NCI-H1105 (cell line): ENCODE measurements around the gene DNAJB12.
"Not testable (repeated sequence)": the region's sequence is repeated elsewhere in the genome, so short reads cannot be mapped to it uniquely, and the experiment has no call there.

Experiments
- DNase-seq: peaks from one replicate; lab custom pipeline; 2025; lab: John Stamatoyannopoulos, UW

The DNAJB12 gene

DNA sequence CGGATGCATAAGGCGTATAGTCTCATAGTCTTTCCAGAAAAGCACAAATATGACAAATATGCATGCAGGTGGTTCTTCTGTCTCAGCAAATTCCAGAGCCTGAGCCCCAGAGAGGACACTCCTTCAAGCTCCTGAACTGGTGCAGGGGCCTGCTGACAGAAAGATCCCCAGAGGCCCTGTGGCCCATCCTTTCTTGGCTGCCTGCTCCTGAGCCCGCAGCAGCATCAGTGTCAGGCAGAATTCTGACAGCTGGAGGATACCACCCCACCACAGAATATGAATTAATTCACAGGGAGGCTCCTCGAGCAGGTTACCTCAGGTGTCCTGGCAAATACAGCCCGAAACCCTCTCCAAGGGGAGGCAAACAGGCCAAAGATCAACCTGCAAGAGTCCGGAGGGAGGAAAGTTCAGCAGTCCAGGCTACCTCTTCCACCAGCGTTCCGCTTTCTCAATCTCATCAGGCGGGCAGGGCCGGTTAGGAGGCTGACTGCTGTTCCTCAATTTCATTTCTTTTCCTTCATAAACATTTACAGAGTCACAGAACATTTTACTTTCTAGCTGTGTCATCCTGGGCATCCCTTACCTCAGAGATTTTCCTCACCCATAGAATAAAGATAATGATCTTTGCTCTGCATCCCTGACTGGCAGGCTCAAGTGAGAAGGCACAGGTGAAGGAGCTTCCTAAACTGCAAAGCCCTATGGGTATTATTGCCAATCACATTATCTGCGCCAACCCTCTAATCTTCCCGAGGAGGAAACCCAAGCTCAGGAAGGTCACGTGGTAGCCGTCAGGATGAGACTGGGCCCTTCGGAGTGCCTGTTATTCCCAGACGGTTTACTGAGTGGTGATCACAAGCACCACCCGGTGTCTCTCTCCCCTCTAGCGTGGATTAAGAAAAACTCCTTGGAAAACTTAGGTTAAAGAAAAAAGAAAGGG is 1.4 kb downstream of the DNAJB12 start:
- DNase-seq, result no peak

DNA sequence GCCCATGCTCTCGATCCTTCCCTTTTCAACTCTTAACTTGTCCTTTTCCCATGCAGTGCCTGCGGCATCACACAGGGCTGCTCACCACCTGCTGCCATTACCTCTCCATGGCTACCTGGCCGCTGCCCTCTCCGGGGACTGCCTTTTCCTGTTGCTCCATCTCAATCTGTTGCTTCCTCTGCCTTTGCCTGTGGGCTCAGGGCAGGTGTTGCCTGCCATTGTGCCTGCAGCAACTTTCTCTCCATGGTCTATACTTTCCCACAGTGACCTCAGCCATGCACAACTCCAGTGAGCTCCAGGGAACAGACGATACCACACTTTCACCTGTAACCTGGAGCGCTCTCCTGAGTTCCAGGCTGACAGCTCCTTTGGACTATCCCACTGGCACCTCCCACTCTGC is 3.2 kb downstream of the DNAJB12 start:
- DNase-seq, result no peak

DNA sequence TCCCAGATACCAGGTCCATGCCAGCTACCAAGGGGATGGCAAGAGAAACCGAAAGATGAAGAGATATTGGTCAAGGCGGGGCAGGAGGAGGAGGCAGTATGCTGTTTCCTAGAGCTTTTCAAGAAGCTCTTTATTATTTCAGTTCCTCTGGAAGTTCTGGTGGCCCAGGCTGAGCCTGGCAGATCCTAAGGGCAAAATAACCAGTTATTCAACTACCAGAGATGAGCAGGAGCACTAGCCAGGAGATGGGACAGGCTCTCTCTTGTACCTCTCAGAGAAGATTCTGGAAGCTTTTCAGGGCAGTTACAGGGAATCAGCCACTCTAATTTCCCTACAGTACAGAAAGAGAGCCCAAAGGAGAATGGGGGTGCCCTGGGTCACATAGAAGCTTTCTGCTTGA is 5.3 kb downstream of the DNAJB12 start:
- DNase-seq, result no peak

DNA sequence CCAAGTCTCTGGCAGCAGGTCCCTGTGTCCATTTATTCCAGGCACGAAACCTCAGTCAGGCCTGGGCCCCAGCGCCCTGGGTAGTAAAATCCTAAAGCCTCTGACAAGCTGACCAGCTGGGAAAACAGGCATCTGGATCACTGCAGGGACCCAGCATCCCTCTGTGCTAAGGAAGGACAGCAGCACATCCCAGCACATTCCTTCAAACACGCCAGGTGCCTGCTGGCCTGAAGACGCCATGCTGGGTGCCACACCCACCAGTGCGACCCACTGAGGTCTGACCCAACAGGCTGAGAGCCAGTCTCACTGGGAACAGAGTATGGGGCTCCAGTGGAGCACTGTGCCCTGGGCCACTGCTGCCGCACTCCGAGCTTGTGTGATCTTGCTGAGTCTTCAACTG is 6.4 kb downstream of the DNAJB12 start:
- DNase-seq, result no peak

DNA sequence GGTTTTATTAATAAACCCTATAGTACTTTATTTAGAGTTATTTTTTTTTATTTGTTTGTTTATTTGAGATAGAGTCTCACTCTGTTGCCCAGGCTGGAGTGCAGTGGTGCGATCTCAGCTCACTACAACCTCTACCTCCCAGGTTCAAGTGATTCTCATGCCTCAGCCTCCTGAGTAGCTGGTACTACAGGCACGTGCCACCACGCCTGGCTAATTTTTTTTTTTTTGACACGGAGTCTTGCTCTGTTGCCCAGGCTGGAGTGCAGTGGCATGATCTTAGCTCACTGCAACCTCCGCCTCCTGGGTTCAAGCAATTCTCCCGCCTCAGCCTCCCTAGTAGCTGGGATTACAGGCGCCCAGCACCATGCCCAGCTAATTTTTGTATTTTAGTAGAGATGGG is 8.6 kb downstream of the DNAJB12 start:
- DNase-seq, result not testable (repeated sequence)

DNA sequence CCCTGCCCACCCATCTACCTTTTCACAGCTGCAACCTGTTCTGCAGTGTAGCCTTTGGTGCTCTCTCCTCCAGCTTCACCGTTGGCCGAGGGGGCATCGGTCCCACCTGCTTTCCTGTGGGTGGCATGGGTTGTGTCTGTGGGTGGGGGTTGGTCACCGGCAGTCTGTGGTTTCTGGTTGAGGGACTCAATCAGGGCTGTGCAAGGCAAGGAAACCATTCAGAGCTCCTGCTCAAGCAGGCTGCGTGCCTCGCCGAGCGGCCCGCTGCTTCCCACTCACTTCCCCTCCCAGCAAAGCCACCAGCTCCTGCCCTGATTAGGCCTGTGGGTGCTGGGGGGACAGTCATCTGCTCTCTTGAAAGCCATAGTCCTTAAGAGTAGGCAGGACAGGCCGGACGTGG is 9.8 kb downstream of the DNAJB12 start:
- no peak for DNase-seq

DNA sequence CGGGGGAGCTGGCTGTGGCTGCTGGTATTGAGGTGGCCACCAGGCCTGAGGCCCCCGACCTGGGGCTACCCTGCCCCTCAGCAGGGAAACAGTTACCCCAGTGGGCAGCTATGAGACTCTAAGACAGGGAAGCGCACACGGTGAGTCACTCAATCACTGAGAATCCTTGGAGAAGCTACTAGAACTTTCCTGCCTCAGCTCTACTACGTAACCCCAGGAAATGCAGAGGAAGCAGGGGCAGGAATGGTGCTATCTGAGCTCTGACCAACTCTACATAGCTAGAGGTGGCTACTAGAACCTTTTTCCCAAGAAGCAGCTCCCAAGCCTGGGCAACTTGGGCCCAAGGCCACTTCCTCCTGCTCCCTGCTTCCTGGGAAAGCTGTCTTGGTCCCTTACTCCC is 11.8 kb downstream of the DNAJB12 start:
- DNase-seq, result no peak

DNA sequence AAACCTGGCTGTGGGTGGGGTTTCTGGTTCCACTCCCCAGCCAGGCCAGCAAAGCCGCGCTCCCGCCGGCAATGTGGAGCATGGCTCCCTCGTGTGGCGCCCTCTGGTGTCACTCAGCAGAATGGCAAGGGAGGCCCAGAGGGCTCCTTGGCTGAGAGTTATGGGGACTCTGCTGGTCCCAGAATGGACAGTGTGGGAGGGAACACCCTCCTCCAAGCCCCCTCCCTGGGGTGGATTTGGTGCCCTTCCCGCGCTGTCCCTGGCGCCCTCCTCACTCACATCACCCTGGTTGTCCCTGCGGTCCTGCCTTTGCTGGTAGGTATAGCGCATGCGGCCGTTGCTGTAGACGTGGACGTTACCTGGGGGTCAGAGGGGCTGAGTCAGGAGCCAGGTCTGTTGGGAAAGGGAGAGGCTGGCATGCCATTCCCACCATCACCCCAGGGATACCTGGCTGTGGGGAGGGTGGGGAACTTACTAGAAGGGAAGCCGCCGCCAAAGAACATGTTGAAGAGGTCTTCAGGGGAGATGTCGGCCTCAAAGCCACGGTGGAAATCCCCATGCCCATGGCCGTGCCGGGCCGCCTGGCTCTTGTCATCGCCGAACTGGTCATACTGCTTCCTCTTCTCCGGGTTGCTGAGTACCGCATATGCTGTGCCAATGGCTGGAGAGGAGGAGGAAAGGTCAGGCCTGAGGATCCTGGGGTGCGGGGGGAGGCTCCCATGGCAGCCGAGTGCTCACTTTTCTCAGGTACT is 14.0 kb downstream of the DNAJB12 start:
- no peak for DNase-seq

DNA sequence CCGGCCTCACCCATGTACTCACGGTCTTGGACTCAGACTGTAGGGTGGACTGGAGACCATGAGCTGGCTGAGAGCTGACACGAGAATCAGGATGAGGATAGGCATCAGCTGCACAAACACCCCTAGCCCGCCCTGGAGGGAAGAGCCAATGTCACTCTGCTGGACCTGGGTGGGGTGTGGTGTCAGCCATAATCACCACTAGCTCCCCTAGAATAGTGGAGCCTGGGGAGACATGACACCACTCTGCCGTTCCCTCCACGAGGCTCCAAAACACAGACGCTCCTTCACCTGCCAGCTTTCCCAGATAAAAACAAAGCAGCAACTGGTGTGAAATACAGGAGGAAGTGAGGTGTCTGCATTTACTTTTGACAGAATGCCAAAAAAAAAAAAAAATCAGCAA is 16.5 kb downstream of the DNAJB12 start:
- no peak for DNase-seq

DNA sequence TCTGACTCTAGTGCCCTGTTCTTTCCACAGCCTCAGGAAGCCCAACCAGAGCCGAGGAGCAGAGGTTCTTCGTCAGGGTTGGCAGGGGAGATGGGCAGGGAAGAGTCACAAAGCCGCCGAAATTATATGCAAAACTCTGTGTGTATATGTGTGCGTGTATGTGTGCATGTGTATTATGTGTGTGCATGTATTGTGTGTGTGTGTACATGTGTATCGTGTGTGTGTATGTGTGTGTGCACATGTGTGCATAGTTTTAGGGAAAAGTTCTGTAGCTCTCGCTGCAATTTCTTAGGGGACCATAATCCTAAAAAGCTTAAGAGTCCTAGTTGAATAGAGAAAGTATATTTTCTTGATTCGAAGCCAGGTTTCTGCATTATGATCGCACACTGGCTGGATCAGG is 17.0 kb downstream of the DNAJB12 start:
- no peak for DNase-seq

DNA sequence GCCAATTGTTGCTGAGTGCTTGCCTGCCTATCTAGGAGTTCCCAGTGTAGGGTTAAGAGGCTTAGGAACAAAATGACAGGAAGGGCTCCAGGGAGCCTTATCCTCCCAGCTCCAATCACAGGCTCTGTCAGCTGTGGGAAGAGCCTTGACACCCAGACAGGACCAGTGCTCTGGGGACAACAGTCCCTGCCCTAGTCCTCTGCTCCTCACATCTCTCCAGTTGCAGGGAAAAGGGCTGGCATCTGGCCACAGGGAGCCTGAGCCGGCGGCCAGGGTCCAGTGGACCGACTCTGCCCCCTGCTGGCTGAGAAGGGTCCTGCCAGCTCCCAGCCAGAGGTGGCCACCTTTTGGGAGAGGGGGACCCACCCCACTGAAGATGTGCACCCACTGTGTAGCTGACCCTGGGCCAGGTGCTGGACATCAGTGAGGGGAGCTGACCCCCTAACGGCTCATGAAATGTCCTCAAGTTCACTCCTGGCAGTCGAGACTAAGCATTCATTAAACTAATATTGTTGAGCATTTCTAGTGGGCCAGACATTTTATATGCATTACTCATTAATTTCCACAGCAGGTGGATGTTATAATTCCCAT is 17.6 kb downstream of the DNAJB12 start:
- peak; percentile 48 for DNase-seq

DNA sequence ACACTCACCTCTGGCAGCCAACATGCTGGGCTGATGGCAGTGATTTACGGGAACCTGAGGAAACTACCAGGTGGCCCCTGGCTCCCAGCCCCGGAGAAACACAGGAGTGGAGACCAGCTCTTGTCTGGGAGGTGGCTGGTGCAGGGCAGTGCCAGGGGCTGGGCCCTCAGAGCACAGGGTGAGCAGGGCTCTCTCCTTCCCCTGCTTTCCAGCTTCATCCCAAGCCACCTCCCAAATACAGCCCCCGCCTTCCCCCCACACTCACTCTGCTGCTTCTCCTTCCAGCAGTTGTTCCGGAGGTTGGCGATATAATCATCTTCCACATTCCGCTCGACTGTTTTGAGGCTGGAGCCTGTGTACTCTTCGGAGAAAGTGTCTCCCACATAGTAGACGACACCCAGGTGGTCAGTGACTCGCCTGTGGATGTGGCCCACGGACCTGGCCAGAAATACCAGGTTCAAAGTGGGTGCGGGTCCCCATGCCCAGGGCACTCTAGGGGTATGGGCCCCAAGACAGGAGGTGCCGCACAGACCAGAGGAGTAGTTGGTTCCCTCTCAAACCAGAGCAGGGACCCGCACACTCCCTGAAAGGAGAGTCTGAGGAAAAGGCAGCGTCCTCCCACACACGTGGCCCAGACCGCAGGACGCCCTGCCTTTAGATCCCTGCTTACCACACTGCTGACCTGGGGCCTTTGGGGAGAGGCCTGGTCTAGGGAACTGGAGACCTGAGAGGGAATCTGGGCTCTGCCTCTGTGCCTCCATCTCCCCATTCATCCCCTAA is 18.3 kb downstream of the DNAJB12 start:
- no peak for DNase-seq

DNA sequence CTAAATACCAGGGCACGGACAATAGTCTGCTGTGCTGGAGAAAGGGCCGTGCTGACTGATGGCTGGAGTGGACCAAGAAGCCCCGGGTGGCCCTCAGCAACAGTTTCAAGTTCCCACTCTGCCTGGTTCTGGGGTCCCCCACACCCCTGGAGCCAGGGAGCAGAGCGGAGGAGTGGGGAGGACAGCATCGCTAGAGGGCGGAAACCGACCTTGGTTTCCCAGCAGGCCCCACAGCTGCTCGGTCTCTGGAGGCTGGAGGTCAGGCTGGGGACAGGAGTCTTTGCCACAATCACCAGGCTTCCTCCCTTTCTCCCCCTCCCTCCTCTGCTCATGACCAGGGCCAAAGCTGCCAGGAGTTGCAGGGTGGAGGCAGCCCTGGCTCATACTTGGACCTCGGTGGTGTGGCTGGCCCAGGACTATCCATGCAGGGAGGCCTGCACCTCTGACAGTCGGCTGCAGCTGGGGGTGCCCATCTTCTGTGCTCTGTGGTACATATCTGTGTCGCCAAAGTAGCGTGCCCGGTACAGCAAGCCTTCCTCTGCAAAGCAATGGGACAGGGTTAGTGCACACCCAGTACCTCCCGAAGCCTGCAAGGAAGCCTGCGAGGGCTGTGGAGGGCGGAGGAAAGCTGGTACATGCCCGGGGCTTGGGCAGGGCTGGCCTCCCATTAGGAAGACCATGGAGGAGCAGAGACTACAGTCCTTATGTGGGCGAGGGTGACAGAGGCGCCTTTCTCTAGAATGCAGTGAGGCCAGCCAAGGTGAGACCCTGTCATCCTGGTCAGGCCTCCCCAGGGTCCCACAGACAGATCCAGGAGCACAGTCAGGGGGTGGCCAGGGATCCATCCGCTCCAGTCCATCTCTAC is 19.1 kb downstream of the DNAJB12 start:
- no peak for DNase-seq

DNA sequence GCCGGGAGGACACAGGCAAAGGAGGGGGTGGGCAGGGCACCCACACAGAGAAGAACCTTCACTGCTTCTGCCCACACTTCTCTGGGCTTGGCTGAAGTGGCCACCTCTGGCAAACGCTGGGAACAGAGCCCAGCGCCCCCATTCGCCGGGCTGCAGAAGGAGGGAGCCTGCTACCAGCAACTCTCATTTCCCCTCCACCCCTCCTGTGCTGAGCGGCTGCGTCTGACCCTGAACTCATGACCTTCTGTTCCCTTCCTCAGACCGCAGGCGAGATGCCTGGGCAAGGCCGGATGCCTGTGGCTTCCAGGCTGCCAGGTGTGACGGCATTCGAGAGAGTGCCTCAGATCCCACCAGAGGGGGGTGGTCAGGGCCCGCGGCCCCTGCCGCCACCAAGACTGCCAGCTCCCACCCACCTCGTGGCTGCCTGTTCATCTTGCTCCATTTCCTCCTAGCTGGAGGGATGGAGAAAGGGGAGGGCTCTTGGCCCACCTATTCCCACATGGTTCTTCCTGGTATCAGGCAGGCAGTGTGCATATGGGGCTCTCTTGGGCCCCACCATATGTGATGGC is 19.8 kb downstream of the DNAJB12 start:
- no peak for DNase-seq

DNA sequence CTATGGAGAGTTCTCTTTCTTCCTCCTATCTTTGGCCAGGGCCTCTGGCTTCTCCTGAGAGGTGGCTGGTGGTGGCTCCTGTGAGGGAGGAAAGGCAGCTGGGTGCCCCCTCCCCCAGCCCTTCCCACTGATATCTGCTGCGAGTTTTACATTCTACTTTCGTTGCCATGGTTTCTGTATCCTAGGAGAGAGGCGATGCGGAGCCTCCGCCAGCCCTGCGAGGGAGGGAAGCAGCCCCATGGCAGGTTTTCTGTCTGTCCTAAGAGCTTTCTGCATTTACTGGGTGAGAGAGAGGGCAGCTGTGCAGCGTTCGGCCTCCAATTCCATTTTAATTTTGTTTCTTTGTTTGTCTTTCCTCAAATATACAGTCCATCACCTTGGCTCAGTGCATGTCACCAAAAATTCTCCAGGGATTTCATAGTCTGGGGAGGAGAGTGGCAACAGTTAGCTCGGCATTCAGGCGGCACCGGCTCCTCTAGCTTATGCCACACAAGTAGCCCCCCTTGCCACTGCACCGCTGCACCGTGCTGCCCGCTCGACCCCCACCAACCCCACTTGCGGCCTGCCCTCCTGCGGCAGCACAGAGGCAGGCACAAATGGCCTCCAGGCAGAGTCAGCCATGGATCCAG is 20.4 kb downstream of the DNAJB12 start:
- DNase-seq, result peak; percentile 88

DNA sequence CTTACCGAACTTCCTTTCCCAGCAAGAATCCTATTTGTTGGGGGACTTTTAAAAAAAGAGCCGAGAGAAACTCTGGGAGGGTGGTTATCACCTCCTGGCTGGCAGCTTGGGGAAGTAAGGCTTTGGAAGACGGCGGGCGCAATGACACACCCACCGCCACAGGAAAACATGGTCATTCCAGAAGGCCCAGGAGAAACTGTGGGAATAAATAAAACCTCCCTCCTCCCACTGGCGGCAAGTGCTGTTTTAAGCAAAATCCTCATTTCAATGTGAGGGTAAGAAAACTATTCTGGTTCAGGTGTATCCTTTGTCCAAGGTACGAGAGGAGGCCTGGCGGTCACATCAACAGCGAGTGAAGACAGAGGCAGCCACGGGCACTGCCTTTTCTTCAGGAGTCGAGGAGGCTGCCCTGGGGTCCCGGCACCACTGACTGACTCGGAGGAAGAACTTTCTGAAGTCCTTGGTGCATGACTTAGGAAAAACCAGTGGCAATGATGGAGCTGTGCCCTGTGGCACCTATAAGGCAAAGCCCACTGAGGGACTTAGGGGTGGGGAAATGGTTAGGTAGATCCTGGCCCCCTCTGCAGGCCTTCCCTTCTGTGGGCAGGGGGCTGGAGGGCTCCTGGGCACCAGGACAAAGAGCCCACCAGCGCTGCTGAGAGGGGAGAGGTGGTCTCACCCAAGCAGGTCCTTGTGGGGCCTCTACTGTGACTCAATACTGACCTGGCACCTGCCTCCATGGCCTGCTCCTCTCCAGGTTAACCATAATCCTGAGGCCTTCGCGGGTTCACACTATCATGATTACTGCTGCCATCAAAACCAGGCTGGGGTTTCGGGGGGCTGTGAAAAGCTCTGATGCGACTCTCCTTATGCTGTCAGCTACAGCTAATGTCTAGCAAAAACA is 21.4 kb downstream of the DNAJB12 start:
- DNase-seq, result no peak

DNA sequence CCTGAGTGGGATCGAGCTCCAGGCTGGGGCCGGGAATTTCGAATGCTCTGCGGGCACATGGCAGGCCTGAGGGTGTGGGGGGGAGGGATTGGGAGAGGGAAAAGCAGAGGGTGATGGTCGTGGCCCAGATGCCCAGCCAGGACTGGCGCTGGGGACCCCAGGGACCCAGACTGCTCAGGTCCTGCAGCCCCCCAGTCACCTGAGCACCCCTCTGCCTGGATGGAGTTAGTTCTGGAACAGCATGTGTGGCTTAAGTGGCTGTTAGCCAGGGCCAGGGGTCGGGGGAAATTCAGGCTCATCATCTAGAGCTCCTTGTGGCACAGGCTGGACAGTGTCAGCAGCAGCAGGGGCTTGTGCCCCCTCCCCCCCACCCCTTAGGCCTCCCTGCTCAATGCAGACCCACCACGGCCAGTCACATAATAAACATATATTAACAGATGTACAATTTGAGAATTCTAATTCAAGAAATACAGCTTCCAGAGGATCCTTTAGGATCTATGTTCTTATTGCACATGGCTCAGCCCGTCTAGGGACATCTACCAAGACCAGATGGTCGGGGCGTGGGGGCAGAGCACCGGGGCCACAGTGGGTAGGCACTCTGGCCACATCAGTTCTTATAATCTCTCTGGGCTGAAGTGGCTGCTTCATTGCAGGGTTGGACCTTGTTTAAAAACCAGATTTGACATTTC is 22.2 kb downstream of the DNAJB12 start:
- DNase-seq, result no peak

DNA sequence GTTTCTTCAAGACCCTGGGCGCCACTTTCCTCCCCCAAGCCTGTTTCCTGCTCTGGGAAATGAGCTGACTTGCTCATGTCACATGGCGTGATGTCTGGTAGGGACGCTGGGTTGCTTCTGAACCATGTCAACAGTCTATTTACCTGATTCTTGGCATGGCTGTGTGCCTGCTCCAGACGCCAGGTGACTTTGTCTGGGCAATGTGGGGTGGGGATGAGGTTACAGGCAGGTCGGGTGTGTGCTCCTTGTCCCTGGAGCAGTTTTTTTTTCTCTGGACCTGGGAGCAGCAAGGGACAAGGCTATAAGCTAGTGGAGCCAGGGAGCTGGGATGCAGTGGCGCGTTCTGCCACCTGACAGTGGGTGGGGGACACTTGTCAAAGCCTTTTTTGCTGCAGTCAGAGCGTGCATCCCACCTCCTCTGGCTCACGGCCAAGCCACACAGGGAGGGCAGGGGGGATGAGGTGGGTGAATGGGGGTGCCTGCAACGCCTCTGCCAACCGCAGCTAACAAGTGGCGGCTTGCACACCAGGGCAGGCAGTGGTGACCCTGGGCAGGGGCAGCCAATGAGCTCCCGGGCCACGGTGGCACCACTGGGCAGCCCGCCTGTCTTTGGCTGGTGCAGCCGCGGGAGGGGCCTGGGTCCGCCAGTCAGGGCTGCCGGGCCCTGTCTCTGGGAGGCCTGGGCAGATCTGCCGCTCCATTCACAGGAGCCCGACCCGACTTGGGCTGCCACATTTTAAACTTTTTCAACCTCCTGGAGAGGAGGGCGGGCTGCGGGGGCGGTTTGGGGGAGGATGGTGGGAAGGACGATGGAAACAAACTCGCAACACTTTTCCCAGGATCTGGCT is 22.9 kb downstream of the DNAJB12 start:
- peak; percentile 91 for DNase-seq
